Stimulated activated CD4-positive, alpha-beta T cell treated with anti-CD3 and anti-CD28 coated beads, Interleukin-4, amount 100 ng/mL, for 48 hours (primary cell): ENCODE data around the gene PAMR1.

Source experiments
- DNase-seq, 2 donors: peaks; one replicate each; pipeline ENCODE4 v3.0.0-alpha.2; 2020; ENCODE audit warnings: low read depth in 2 of 2

PAMR1 gene

DNA sequence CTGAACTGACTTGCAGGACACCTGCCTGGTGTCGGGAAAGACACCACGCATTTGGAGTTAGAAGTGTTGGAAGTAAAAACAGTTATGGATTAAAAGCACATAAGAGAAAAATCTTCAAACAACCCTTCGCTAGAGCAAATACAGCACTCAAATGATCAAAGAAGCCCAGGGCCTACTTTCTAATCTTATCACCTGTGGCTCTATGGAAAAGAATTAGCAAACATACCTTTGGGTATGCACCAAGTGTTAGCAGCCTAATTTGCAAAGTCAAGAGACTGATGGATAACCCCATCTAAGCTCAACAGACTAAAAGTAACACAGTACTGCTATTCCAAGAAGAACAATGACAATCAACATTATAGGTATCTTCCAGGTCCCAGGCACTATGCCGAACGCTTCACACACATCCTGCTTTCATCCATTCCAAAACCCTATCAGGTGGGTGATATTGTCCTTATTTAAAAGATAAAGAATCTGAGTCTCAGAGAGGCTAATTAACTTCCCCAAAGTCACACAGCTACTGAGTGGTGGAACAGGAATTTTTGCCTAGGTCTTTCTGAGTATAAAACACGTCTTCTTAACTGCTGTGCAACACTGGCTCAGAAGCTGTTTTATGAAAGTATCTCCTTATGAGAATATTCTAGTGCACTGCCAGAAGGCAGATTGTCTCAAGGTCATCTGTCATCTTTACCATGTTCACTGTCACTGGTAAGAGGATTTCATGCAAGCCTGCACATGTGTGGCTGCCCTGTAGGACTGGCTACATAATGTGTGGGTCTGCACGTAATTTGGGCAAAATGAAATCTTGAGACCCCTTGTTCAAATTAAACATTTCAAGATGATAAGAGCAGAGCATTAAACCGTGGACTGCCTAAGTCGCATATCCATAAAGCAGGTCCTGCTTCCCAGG is 122.4 kb downstream of the PAMR1 start:
- no peak for DNase-seq

DNA sequence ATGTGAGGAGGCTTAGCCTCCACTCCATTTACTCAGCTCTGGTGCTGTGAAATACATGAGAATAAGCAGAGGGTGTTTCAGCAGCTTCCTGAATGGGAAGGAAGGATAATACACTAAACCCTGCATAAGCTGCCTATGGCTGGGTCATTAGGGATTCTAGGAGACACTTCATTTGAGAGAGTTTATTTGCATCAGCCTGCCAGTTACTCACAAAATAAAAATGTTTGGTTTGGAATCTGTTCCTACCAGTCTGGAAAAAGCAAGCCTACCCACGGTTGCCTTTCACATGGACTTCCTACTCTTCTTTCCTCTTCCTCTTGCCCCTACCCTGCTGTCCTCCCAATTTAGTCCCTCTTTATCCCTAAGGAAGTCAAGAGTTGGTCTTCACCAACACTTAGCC is 126.5 kb downstream of the PAMR1 start:
- no peak for DNase-seq

DNA sequence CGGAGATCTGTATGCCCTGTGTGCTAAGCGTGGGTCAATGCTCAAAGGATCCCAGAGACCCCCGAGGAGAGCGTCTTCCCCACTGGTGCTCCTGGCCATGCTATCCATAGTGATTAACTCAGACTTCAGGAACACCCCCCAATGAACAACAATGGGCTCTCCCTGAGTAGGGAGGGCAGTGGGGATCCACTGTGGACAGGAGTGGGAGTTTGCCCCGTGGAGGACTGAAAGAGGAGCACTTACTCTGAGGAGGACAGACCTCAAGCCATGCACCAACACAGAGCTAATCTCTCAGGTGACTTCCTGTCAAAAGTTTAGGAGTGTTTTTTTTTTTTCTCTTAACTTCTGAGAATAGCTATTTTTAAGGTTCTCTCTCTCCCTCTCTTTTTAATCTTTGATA is 130.5 kb downstream of the PAMR1 start:
- DNase-seq = no peak

DNA sequence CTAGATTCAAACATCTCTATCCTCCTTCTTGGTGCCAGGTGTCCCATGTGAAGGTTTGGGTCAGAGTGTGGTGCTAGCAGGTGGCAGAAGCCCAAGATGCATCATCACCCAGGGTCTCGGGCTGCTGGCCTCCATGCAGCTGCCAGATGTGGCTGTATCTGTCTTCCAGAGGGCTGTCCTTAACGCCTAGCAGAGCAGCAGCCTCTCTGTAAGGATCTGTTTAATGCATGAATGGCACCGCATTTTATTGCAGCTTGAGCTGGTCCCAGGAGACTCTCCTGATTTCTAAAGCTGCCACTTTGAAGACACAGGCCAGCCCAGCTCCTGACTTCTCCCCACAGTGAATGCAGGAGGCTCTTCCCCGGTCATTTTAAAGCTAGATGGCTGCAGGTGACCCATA is 132.3 kb downstream of the PAMR1 start:
- DNase-seq = no peak

DNA sequence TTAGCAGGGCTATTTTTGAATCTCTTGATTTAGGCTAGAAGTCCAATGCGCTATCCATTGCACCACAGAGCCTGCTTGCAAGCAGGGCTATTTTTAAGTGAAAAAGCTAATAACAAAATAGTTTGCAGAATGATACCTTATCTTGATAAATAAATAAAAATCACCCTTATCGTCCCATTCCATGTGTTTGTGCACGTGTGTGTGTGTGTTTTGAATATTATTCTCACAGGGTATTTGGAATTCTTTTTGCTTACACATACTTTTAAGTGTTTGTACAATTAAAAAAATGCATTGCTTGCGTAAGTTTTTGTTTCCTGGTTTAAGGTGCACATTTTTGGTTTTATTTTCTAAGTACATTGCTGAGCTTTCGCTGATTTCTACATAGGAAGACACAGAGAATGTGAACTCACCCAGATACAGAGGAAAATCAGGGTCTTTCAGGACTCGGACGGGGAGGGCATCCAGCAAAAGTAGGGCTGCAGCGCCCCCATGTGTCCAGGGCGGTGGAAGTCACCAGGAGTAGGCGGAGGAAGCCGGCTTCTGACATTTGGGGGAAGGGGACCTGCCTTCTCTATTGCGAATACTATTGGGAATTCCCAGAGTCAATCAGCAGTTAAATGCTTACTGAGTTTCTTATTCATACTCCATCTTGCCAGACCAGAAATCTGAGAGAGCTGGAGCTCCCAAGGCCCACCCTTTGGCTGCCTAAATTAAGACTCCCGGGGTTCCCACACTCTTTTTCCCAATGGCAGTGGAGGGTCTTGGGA is 133.3 kb downstream of the PAMR1 start:
- peak; percentile 79 to 90 for DNase-seq

DNA sequence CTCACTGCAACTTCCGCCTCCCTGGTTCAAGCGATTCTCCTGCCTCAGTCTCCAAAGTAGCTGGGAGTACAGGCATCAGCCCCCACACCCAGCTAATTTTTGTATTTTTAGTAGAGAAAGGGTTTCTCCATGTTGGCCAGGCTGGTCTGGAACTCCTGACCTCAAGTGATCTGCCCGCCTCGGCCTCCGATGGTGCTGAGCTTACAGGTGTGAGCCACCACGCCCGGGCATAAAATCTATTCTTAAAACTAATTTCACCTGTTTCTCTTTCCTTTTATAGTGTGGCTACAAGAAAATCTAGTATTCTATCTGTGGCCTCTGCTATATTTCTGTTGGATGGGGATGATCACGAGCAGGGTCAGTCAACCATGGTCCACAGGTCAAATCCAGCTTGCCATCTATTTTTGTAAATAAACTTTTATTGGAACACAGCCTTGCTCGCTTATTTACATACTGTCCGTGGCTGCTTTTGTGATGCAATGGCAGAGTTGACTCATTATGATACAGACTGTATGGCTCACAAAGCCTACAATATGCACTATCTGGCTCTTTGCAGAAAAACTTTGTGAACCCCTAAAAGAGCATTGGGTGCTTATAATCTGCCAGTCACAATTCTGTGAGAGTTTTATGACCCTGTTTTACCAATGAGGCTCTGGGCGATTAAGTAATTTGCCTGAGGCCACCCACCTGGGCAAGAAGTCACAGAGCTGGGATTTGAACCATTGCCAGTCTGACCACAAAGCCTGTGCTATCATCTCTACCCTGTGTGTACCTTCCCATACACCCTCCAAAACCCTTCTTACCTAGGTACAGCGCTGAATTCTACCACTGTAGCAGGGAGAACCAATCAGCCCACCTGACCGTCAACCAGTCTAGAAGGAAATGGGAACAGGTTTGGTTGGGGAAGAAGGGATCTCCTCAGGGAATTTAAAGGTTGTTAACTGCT is 134.4 kb downstream of the PAMR1 start:
- DNase-seq = peak in 1 of 2 donors; percentile 38

DNA sequence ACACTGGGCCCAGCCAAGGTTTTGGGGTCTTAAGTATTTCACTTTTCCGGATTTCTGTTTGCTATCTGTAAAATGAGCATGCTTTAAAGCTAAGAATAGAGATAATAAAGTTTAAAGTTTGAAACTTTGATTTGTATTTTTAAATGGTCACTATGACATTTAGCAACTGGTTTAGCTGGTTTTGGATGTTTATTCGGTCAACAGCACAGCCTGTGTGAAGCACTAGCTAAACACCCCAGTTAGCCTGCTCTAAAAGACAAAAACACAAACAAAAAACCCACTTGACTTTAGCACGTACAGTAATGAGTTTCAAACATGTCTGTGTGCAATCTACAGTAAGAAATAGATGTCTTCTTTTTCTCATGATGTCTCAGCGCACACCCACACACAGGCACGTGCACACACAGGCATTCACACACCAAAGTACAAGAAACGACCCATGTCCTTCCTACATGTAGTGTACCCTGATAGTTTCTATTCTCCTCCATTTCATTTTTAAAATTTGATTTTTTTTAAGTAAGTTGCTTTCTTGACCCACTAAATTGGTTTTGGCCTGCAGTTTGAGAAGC is 135.4 kb downstream of the PAMR1 start:
- DNase-seq = peak; percentile 16 to 33

DNA sequence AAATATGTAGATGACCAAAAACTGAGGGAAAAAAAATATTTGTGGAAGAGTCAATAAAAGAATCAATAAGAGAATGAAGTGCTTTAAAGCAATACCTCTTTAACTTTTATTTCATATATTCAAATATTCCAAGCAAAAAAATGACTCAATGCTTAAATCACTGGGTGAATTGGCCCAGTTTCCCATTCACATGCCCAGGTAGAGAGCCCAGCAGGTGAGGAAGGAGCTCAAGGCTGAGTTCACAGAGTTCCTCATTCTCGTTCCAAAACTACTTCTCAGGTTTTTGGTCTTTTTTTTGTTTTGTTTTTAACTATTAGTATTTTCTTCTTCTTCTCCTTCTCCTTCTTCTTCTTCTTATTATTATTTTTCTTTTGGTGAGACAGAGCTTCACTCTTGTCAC is 136.3 kb downstream of the PAMR1 start:
- DNase-seq = no peak

DNA sequence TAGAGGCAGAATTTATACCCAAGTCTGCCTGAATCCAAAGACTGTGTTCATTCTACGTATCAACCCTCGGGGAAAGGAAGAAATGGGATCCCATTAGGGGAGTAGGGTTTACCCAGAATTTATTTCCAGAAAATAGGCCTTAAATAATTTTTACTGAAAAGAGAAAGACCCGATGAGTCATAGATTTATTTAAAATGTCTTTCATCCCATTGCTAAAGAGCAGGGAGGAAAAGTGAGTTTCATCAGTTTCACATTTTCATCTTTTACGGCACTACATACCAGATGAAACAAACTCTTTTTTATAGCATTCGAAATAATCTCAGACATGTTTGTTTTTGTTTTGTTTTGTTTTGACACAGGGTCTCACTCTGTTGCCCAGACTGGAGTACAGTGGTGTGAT is 137.4 kb downstream of the PAMR1 start:
- no peak for DNase-seq

DNA sequence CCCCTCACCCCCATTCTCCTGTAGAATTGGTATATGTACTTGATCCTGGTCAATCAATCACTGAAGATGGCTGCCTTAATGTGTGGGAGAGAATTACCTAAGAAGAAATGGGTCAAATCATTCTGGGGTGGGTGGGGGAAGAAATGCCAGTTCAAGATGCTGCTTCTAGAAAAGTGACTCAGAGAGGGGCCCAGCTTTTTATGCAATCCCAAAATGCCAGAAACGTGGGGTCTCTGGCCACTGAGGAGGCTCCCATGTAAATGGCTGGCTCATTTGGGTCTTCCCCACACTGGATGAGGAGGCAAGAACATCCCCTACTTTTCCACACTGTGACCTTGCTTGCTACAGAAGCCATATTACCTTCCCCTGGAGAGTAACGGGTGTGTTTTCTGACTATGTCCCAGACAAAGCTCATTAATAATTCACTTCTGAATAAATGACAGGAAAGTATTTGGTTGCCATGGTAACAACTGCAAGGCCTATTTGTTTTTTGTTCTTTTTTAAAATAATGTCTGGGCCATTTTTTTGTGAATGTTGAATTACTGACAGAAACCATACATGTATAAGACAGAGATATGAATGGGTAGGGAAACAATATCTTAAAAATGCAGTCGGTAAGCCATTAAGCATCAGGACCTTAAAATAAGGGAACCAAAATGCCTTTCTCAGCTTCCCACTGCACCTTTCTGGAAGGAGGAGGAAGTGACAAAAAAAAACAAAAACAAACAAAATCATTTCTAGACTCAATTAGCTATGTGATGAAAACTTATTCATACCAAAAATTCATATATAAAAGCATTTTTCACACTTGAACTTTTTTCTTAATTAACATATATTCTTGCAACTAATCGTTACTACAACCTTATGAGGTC is 138.1 kb downstream of the PAMR1 start:
- DNase-seq = no peak

DNA sequence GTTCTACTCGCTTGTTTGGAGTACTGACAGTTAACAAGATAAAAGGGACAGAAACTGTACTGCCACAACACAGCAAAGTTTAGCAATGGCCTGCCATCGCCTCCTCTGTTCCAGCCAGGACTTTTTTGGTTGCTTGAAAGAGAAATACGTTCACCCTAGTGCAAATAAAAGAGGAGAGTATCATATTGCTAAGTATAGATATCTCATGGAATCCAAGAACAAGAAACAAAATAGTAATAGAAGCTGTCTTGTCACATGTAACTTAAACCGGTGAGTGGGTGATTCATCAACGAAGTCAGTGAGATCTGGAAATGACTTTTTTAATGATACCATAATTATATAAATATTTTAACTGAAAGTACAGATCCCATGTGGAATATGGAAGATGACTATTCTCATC is 141.5 kb downstream of the PAMR1 start:
- no peak for DNase-seq
